Measurements from ENCODE around the gene IFNA16.
A peak's percentile ranks its signal among the peaks of the same experiment; 100 is the strongest.
"Not testable (repeated sequence)": the region's sequence is repeated elsewhere in the genome, so short reads cannot be mapped to it uniquely, and the experiment has no call there.

GRCh38 chr9:21182810-21183736, 34.0 kb downstream of the IFNA16 start:
- TF ChIP-seq CTCF (conservative IDR thresholded peaks at IDR 0.05; ENCODE audit: low read length): peak; percentile 74
- not testable (repeated sequence) for TF ChIP-seq EZH2phosphoT487 (IDR thresholded peaks at IDR 0.05; ENCODE audit: borderline replicate concordance, low read depth, low read length)

Data from OCI-LY7 (cell line).